Uterus (tissue), 2 donors: ENCODE results near the gene ALPG.

Experiments used
- POLR2A ChIP-seq, 2 donors: fragments of 450-650 bp; IDR thresholded peaks; one replicate each; pipeline ENCODE4 v1.6.1; 2016; ENCODE audit warnings: antibody characterized with exemption in 2 of 2, mild to moderate bottlenecking in 1 of 2, moderate library complexity in 1 of 2
- TF ChIP-seq, protein P1 (sequence below), 4 experiments: fragments of 200-600 bp in 2 of 4; fragments of 450-650 bp in 2 of 4; sonication (generic) in 2 of 4; IDR thresholded peaks; one replicate each; pipeline ENCODE4 v1.5.1; 2016 to 2019; ENCODE audit warnings: antibody characterized with exemption in 4 of 4, mild to moderate bottlenecking in 2 of 4, moderate library complexity in 1 of 4

DNA sequence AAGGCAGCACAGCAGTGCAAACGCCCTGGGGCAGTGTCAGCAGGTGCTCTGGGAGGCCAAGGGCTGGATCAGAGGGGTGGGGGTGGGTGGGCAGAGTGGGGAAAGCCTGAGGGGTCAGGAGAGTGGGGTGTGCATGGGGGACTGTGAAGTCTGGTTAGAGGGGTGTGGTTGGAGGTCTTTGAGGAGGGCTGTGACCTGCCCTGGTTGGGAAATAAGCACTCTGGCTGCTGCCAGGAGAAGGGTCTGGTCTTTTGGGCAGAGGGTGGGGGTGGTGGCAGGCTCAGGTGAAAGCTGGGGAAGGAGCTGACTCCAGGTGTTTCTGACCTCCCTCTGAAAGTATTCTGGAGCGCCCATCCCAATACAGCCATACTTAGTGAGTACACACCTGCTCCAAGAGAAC lies 53.5 kb downstream of the ALPG start:
- no peak for TF ChIP-seq POLR2A (IDR thresholded peaks at IDR 0.05)
- TF ChIP-seq, protein P1, sequence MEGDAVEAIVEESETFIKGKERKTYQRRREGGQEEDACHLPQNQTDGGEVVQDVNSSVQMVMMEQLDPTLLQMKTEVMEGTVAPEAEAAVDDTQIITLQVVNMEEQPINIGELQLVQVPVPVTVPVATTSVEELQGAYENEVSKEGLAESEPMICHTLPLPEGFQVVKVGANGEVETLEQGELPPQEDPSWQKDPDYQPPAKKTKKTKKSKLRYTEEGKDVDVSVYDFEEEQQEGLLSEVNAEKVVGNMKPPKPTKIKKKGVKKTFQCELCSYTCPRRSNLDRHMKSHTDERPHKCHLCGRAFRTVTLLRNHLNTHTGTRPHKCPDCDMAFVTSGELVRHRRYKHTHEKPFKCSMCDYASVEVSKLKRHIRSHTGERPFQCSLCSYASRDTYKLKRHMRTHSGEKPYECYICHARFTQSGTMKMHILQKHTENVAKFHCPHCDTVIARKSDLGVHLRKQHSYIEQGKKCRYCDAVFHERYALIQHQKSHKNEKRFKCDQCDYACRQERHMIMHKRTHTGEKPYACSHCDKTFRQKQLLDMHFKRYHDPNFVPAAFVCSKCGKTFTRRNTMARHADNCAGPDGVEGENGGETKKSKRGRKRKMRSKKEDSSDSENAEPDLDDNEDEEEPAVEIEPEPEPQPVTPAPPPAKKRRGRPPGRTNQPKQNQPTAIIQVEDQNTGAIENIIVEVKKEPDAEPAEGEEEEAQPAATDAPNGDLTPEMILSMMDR (IDR thresholded peaks at IDR 0.05) = no peak
